Activated naive CD4-positive, alpha-beta T cell (primary cell): ENCODE data around the gene LEO1.

Experiments used
- DNase-seq, 4 experiments: peaks; one replicate each; lab custom pipeline; 2025; lab: John Stamatoyannopoulos, UW

The LEO1 gene

GRCh38 chr15:51931016-51931415 lies 40.6 kb downstream of the LEO1 start:
- DNase-seq: no peak

GRCh38 chr15:51926809-51927208 lies 44.8 kb downstream of the LEO1 start:
- no peak for DNase-seq

GRCh38 chr15:51924156-51925068 lies 47.2 kb downstream of the LEO1 start:
- DNase-seq: no peak

GRCh38 chr15:51917493-51917892 lies 54.1 kb downstream of the LEO1 start:
- DNase-seq: no peak

DNA sequence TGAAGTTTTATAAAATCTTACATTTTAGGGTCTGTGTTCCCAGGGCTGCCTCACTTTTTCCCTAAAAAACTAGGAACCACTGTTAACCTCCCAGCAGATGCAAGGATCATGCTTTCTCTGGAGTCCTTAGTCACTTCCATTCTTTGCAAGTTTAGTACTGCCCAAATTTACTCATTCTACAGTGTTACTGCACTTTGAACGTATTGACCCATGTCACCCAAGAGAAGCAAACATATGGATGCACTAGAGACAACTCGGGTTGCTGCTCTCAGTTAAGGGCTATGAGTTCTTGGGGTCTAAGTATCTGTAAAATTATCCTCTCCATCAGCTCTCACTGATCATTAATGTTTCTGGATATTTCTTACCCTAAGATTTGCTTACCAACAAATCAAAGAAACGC lies 59.0 kb downstream of the LEO1 start:
- DNase-seq: no peak

DNA sequence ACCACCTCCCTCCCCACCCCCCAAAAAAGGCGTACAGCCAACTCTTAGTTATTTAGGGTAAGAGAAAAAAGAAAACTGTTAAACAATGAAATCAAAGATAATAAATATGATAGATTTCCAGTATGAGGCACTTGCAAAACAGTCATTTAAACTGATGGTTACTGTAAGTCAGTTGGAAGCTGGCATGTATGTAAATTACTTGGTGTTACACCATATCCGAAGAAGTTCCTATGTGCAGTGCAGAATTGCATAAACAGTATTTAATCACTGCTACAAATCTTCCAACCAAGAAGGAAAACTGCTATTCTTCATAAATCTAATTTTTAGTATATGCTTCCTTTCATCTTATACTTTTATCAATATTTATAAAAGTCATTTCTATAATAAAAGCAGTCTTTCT lies 62.0 kb downstream of the LEO1 start:
- DNase-seq: no peak

- DNase-seq: no peak
Observed at GRCh38 chr15:51908316-51908715, 63.3 kb downstream of the LEO1 start.

GRCh38 chr15:51907136-51907862 lies 64.3 kb downstream of the LEO1 start:
- DNase-seq: no peak

DNA sequence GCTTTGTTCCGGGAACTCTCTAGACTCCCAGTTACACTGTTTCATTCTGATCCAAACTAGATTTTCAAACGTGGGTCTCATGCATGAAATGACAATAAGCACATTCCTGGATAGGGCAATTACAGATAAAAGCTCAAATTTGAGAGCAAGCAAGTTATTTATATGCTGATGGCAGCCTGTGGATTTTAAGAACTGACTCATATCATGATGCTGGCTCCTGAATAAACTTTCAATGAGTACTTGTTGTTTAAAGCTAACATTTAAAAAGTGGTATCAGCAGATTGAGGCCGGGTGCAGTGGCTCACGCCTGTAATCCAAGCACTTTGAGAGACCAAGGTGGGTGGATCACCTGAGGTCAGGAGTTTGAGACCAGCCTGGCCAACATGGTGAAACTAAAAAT lies 66.6 kb downstream of the LEO1 start:
- no peak for DNase-seq

DNA sequence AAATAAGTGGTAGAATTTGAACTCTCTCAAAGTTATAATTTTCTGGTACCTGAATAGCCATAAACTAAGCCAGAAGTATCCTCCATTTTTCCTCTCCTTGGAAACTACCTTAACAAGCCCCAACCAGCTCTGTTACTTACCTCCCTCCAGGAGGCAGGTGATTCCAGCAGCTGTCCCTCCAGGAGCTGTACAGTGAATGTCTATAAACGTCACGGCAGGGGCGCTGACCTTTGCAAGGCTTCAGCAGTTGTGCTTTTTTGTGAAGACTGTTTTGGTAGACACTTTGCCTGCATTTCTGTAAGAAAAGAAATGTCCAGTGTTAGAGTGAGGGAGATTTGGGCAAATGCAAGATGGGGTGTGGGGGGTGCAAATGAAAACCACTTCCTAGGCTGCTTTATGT lies 67.2 kb downstream of the LEO1 start:
- DNase-seq: no peak

- DNase-seq: no peak
Observed at GRCh38 chr15:51889486-51889885, 82.1 kb downstream of the LEO1 start.

DNA sequence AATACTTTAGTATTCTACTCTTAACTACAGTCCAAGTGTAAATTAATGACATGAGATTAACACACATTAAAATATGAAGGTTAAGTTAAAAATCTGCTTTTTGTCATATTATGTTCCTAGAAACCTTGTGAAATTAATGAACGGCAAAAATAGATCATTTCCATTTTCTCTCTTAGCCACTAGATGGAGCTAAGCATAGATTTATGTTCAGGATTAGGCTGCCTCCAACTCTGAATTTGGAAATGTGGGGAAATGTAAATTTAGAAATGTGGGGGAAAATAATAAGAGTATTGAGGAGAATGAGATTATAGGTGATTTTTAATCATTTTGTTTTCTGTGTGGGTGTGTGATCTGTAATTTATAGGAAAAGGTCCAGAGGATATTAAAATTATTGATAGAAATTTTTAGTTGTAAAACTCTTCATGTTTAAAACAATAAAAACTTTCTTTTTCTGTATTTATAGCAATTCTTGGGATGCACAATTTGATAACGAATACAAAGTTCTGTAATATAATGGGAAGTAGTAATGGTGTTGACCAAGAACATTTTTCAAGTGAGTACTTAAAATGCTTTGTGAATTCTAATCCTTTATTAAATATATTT lies 82.9 kb downstream of the LEO1 start:
- no peak for DNase-seq
